Small intestine (tissue), 7 donors: ENCODE results near the gene ZNF521. TPM values are rescaled to one million over a fixed set of nuclear protein-coding genes. Genes with fewer than 3 reads are reported as not detected.

ENCODE experiments used
- DNase-seq, 2 donors: peaks; one replicate each; pipeline versions ENCODE4 v3.0.0 to v3.0.0-alpha.2; 2013
- FAIRE-seq: peaks from 2 replicates; lab custom pipeline; 2012; peaks lifted over from hg19 to GRCh38; lab: Jason Lieb, UNC
- H3K27ac ChIP-seq, 3 donors: one replicate each; pipeline ENCODE4 v1.5.1; 2013; ENCODE audit warnings: low read length in 2 of 3, mild to moderate bottlenecking in 2 of 3, control low read depth in 1 of 3, inconsistent platforms in 1 of 3, low read depth in 1 of 3, moderate library complexity in 1 of 3
- H3K27me3 ChIP-seq, 3 donors: one replicate each; pipeline ENCODE4 v1.6.1; 2013; ENCODE audit warnings: low read length in 3 of 3, inconsistent platforms in 1 of 3; ENCODE audit not compliant: control insufficient read depth in 3 of 3, insufficient read depth in 3 of 3
- H3K36me3 ChIP-seq, 3 donors: one replicate each; pipeline ENCODE4 v1.6.1; 2013; ENCODE audit warnings: low read length in 3 of 3, inconsistent platforms in 1 of 3, low read depth in 1 of 3, mild to moderate bottlenecking in 1 of 3, moderate library complexity in 1 of 3; ENCODE audit not compliant: control insufficient read depth in 3 of 3, insufficient read depth in 2 of 3
- H3K4me1 ChIP-seq, 3 donors: one replicate each; pipeline ENCODE4 v1.6.1; 2013; ENCODE audit warnings: low read length in 2 of 3, inconsistent platforms in 1 of 3, low read depth in 1 of 3, mild to moderate bottlenecking in 1 of 3, moderate library complexity in 1 of 3; ENCODE audit not compliant: control insufficient read depth in 3 of 3, insufficient read depth in 2 of 3
- H3K4me3 ChIP-seq, 3 donors: one replicate each; pipeline ENCODE4 v1.5.1; 2013; ENCODE audit warnings: low read length in 3 of 3, control low read depth in 1 of 3, inconsistent platforms in 1 of 3, low read depth in 1 of 3, mild to moderate bottlenecking in 1 of 3, moderate library complexity in 1 of 3
- H3K9me3 ChIP-seq, 2 donors: one replicate each; pipeline ENCODE4 v1.6.1; 2013; ENCODE audit warnings: low read depth in 1 of 2, low read length in 1 of 2; ENCODE audit not compliant: control insufficient read depth in 2 of 2, insufficient read depth in 1 of 2
- WGBS, 3 donors: extraction: QIAGEN DNeasy Blood & Tissue Kit; methylation state at CpG; one replicate each; pipeline ENCODE4 v1.1.7; 2013; 5-methylcytosine and 5-hydroxymethylcytosine counted together
- polyA plus RNA-seq, 4 donors: library from polyadenylated mRNA; stranded (reverse) in 3 of 4; unstranded in 1 of 4; fragments of 200-250 nt in 3 of 4; fragments of 120-200 nt in 1 of 4; gene quantifications; one replicate each; pipeline versions ENCODE4 v1.2.1 to v1.2.3, GENCODE V29; 2013
- donor health status: healthy with polysubstance abuse.
- donor health status: control.
- donor health status: control.
- donor health status: Bipolar disorder and iron deficiency.
- donor health status: healthy.

The ZNF521 gene
- polyA plus RNA-seq, 4 donors = 3.5 to 5.5 (median 3.9) TPM; not detected in 1

- Histone ChIP-seq H3K36me3 (no peaks in the 10 kb centered on the region), H3K27me3 (no peaks in the 10 kb centered on the region), H3K27ac (no peak overlapping the region), H3K9me3 (no peaks in the 10 kb centered on the region), H3K4me1 (no peaks in the 10 kb centered on the region), H3K4me3 (no peak overlapping the region)
- WGBS, 3 donors = 88 to 97% (median 93%) methylated on average over 2 of the region's 2 CpGs
- FAIRE-seq (no peak), DNase-seq (no peak)
These were observed 56.3 kb downstream of the ZNF521 start for GRCh38 chr18:25295624-25296138.

GRCh38 chr18:25291150-25291549 lies 60.8 kb downstream of the ZNF521 start:
- Histone ChIP-seq H3K4me3 (no peak overlapping the region), H3K9me3 (no peaks in the 10 kb centered on the region), H3K27ac (no peak overlapping the region), H3K36me3 (no peaks in the 10 kb centered on the region), H3K27me3 (no peaks in the 10 kb centered on the region), H3K4me1 (no peaks in the 10 kb centered on the region)
- no peak for DNase-seq
- FAIRE-seq = no peak
- 81 to 91% (median 84%) methylated on average over 3 of the region's 3 CpGs for WGBS, 3 donors

GRCh38 chr18:25289001-25289631 lies 62.9 kb downstream of the ZNF521 start:
- FAIRE-seq (no peak), DNase-seq (peak in 1 of 2 donors; percentile 16)
- no peaks in the 10 kb centered on the region for H3K9me3 ChIP-seq
- H3K4me1 ChIP-seq = no peaks in the 10 kb centered on the region
- WGBS, 3 donors = 50 to 60% (median 59%) methylated on average over 9 of the region's 9 CpGs
- no peaks in the 10 kb centered on the region for H3K36me3 ChIP-seq
- H3K27ac ChIP-seq = peak overlapping the region in 1 of 3 donors; percentile 36
- H3K27me3 ChIP-seq = no peaks in the 10 kb centered on the region
- no peak overlapping the region for H3K4me3 ChIP-seq

GRCh38 chr18:25288340-25288938 lies 63.5 kb downstream of the ZNF521 start:
- no peak for DNase-seq
- FAIRE-seq = no peak
- Histone ChIP-seq H3K36me3 (no peaks in the 10 kb centered on the region), H3K27ac (no peak overlapping the region), H3K4me3 (no peak overlapping the region), H3K9me3 (no peaks in the 10 kb centered on the region), H3K27me3 (no peaks in the 10 kb centered on the region), H3K4me1 (no peaks in the 10 kb centered on the region)
- 70 to 77% (median 70%) methylated on average over 4 of the region's 4 CpGs for WGBS, 3 donors

- no peak overlapping the region for H3K27ac ChIP-seq
- no peaks in the 10 kb centered on the region for H3K4me1 ChIP-seq
- WGBS, 3 donors = 73 to 80% (median 78%) methylated on average over 9 of the region's 9 CpGs
- no peaks in the 10 kb centered on the region for H3K36me3 ChIP-seq
- DNase-seq = no peak
- H3K9me3 ChIP-seq = no peaks in the 10 kb centered on the region
- no peak for FAIRE-seq
- H3K4me3 ChIP-seq = no peak overlapping the region
- H3K27me3 ChIP-seq = no peaks in the 10 kb centered on the region
These were observed 64.9 kb downstream of the ZNF521 start for GRCh38 chr18:25287106-25287505.

- Histone ChIP-seq H3K36me3 (no peaks in the 10 kb centered on the region), H3K4me3 (no peak overlapping the region), H3K9me3 (no peaks in the 10 kb centered on the region), H3K27ac (no peak overlapping the region), H3K4me1 (no peaks in the 10 kb centered on the region), H3K27me3 (no peaks in the 10 kb centered on the region)
- DNase-seq (no peak), FAIRE-seq (no peak)
- 68 to 85% (median 82%) methylated on average over 10 of the region's 10 CpGs for WGBS, 3 donors
These were observed 67.0 kb downstream of the ZNF521 start for GRCh38 chr18:25284861-25285550.

- Histone ChIP-seq H3K27ac (no peak overlapping the region), H3K4me3 (no peak overlapping the region), H3K36me3 (no peaks in the 10 kb centered on the region), H3K4me1 (no peaks in the 10 kb centered on the region), H3K27me3 (no peaks in the 10 kb centered on the region), H3K9me3 (no peaks in the 10 kb centered on the region)
- FAIRE-seq (no peak), DNase-seq (no peak)
- 69 to 78% (median 72%) methylated on average over 7 of the region's 7 CpGs for WGBS, 3 donors
These were observed 67.7 kb downstream of the ZNF521 start for GRCh38 chr18:25284281-25284680.

- H3K36me3 ChIP-seq = no peaks in the 10 kb centered on the region
- H3K4me1 ChIP-seq = no peaks in the 10 kb centered on the region
- DNase-seq (no peak), FAIRE-seq (no peak)
- peak overlapping the region in 1 of 3 donors; percentile 52 for H3K27ac ChIP-seq
- H3K4me3 ChIP-seq = no peak overlapping the region
- 54 to 59% (median 57%) methylated on average over 2 of the region's 2 CpGs for WGBS, 3 donors
- no peaks in the 10 kb centered on the region for H3K27me3 ChIP-seq
- H3K9me3 ChIP-seq = no peaks in the 10 kb centered on the region
These were observed 68.2 kb downstream of the ZNF521 start for GRCh38 chr18:25283781-25284180.
